K562 (cell line): ENCODE results near the gene KCNK2. TPM values are rescaled to one million over a fixed set of nuclear protein-coding genes. Genes with fewer than 3 reads are reported as not detected.

ENCODE experiments used
- ATAC-seq: fragments of 200-7000 bp; cut with Tn5 transposase; 3 replicates; pipeline ENCODE4 v1.9.1; 2020; ENCODE audit warnings: moderate library complexity
- BruUV-seq: library from RNA; stranded (reverse); fragments of 400-500 nt; replicated peaks from 2 replicates; lab custom pipeline; 2021; lab: Mats Ljungman, UMichigan
- CTCF ChIA-PET: fragments of 300-600 bp; formaldehyde crosslinking; extraction: SDS; loops from one replicate; lab custom pipeline; 2021; ENCODE audit warnings: low intra/inter-chr PET ratio; lab: Yijun Ruan, JAX
- POLR2A ChIA-PET: fragments of 300-600, 350-650 bp; sonication (Branson Sonifier 250); formaldehyde crosslinking; extraction: SDS; loops from one replicate; lab custom pipeline; 2021; ENCODE audit warnings: antibody characterized with exemption, inconsistent platforms; lab: Yijun Ruan, JAX
- DNase-seq, 4 experiments: peaks; one replicate each; pipeline versions ENCODE4 v3.0.0 to v3.0.0-alpha.2; 2011 to 2018; ENCODE audit warnings: low spot score in 3 of 4, mixed read lengths in 3 of 4; ENCODE audit errors: extremely low read depth in 1 of 4
- FAIRE-seq: peaks from 2 replicates; lab custom pipeline; 2011; peaks lifted over from hg19 to GRCh38; lab: Jason Lieb, UNC
- H2AFZ ChIP-seq: 2 replicates; pipeline ENCODE4 v1.6.0; 2011; ENCODE audit warnings: low read depth, low read length, control low read depth, inconsistent platforms
- H3K27ac ChIP-seq: fragments of 200-600 bp; 3 replicates; pipeline ENCODE4 v1.8.0; 2011; ENCODE audit warnings: low read depth, mild to moderate bottlenecking, control low read depth, inconsistent platforms, low read length, moderate library complexity, mixed read lengths; ENCODE audit errors: extremely low read depth
- H3K27me3 ChIP-seq, 2 experiments: fragments of 300-600 bp in 1 of 2; 2 replicates in 1 of 2; 3 replicates in 1 of 2; pipeline versions ENCODE4 v1.6.0 to v1.8.0; 2011; ENCODE audit warnings: inconsistent platforms in 2 of 2, low read length in 2 of 2, mild to moderate bottlenecking in 1 of 2, mixed read lengths in 1 of 2, moderate library complexity in 1 of 2; ENCODE audit not compliant: control insufficient read depth in 2 of 2, insufficient read depth in 2 of 2
- H3K36me3 ChIP-seq: fragments of 300-600 bp; 3 replicates; pipeline ENCODE4 v1.8.0; 2011; ENCODE audit warnings: mild to moderate bottlenecking, low read length, inconsistent platforms; ENCODE audit not compliant: control insufficient read depth, insufficient read depth
- H3K4me1 ChIP-seq, 2 experiments: fragments of 200-600 bp in 1 of 2; replicated peaks in 1 of 2; 2 replicates in 1 of 2; 3 replicates in 1 of 2; pipeline versions ENCODE4 v1.5.1 to v1.8.0; 2011; ENCODE audit warnings: inconsistent platforms in 2 of 2, low read length in 2 of 2, mild to moderate bottlenecking in 1 of 2, mixed read lengths in 1 of 2, moderate library complexity in 1 of 2; ENCODE audit not compliant: control insufficient read depth in 2 of 2, insufficient read depth in 2 of 2
- H3K4me2 ChIP-seq: 2 replicates; pipeline ENCODE4 v1.6.1; 2011; ENCODE audit warnings: low read length, control low read depth, inconsistent platforms, mixed read lengths; ENCODE audit not compliant: insufficient read depth
- H3K4me3 ChIP-seq: fragments of 200-600 bp; sonication (generic), shearing (Covaris generic); 2 replicates; pipeline ENCODE4 v1.5.1; 2016; ENCODE audit warnings: control low read depth, inconsistent platforms
- H3K79me2 ChIP-seq: fragments of 200-600 bp; 3 replicates; pipeline ENCODE4 v1.8.0; 2011; ENCODE audit warnings: low read length, inconsistent platforms; ENCODE audit not compliant: control insufficient read depth, insufficient read depth
- H3K9ac ChIP-seq, 2 experiments: 2 replicates each; pipeline versions ENCODE4 v1.6.0 to v1.6.1; 2011; ENCODE audit warnings: low read depth in 2 of 2, low read length in 2 of 2, control low read depth in 1 of 2, inconsistent platforms in 1 of 2, mild to moderate bottlenecking in 1 of 2, mixed read lengths in 1 of 2; ENCODE audit not compliant: insufficient read depth in 1 of 2
- H3K9me1 ChIP-seq: one replicate; pipeline ENCODE4 v1.6.0; 2011; ENCODE audit warnings: inconsistent platforms, mild to moderate bottlenecking, low read length, moderate library complexity; ENCODE audit not compliant: control insufficient read depth, insufficient read depth
- H3K9me3 ChIP-seq: replicated peaks from 2 replicates; pipeline ENCODE4 v1.5.1; 2011; ENCODE audit warnings: low read depth, low read length, inconsistent platforms; ENCODE audit not compliant: control insufficient read depth, insufficient read depth
- H4K20me1 ChIP-seq: replicated peaks from 2 replicates; pipeline ENCODE4 v1.6.1; 2011; ENCODE audit warnings: low read length, inconsistent platforms, mixed read lengths; ENCODE audit not compliant: control insufficient read depth, insufficient read depth
- PHB ChIP-seq: fragments of 250-450 bp; sonication (Bioruptor Pico); IDR thresholded peaks from 2 replicates; pipeline ENCODE4 v1.5.0; 2021
- TFAP4 ChIP-seq: sonication (generic); formaldehyde crosslinking; IDR thresholded peaks from 2 replicates; pipeline ENCODE4 v1.8.0; 2022; ENCODE audit warnings: missing genetic modification reagents, mild to moderate bottlenecking, moderate library complexity, borderline replicate concordance
- ZNF408 ChIP-seq: fragments of 250-450 bp; sonication (Bioruptor Pico); IDR thresholded peaks from 2 replicates; pipeline ENCODE4 v1.4.0; 2020; ENCODE audit warnings: low read depth, mild to moderate bottlenecking, moderate library complexity
- ZNF551 ChIP-seq: fragments of 250-450 bp; sonication (Bioruptor Pico); IDR thresholded peaks from 2 replicates; pipeline ENCODE4 v1.5.0; 2021; ENCODE audit warnings: mild to moderate bottlenecking, moderate library complexity
- ZNF696 ChIP-seq: fragments of 250-450 bp; sonication (Bioruptor Pico); conservative IDR thresholded peaks from 2 replicates; pipeline ENCODE4 v1.4.0; 2020; ENCODE audit warnings: mild to moderate bottlenecking, moderate library complexity
- whole genome bisulfite sequencing: fragments of 100-300 bp; shearing (Covaris generic); methylation state at CpG from one replicate; pipeline ENCODE4 v1.1.6; 2016; ENCODE audit warnings: low coverage, mixed read lengths; ENCODE audit not compliant: insufficient coverage; ENCODE audit errors: missing lambda C conversion rate; 5-methylcytosine and 5-hydroxymethylcytosine counted together
- in situ Hi-C: fragments of 300-500 bp; cut with MboI; formaldehyde crosslinking; loops from 4 replicates; pipeline ENCODE4 v1.15.0; 2018; ENCODE audit warnings: inconsistent platforms, mixed read lengths
- intact Hi-C: fragments of 100-400 bp; cut with micrococcal nuclease; formaldehyde crosslinking; loops from 2 replicates; pipeline ENCODE4 v1.14.2; 2022
- polyA plus RNA-seq, 8 experiments: library from polyadenylated mRNA; depleted of rRNA in 4 of 8; stranded (reverse) in 5 of 8; unstranded in 3 of 8; fragments of >200 nt; fragmentation: Nextera tagmentation in 2 of 8; fragmentation: Illumina TruSeq in 1 of 8; extraction: Ambion mirVana in 2 of 8; extraction: Trizol in 1 of 8; gene quantifications; 2 replicates each; pipeline versions ENCODE4 v1.2.1 to v1.2.3, GENCODE V29; 2011 to 2014; ENCODE audit warnings: inconsistent platforms in 1 of 8, missing spikeins in 1 of 8
- total RNA-seq, 7 experiments: library from RNA; depleted of rRNA in 6 of 7; stranded (reverse); fragments of >200 nt in 6 of 7; fragmentation: Illumina TruSeq in 2 of 7; extraction: Trizol in 2 of 7; gene quantifications; 2 replicates each; pipeline versions ENCODE4 v1.2.1 to v1.2.3, GENCODE V29; 2011 to 2021; ENCODE audit warnings: low replicate concordance in 1 of 7
- TF ChIP-seq, protein P1 (sequence below), 3 experiments: IDR thresholded peaks in 2 of 3; conservative IDR thresholded peaks in 1 of 3; 2 replicates each; pipeline ENCODE4 v1.5.1; 2011 to 2012; ENCODE audit warnings: low read length in 3 of 3, mild to moderate bottlenecking in 3 of 3, control low read depth in 2 of 3, improper control_type of control experiment in 1 of 3, inconsistent platforms in 1 of 3, low read depth in 1 of 3, mixed read lengths in 1 of 3, moderate library complexity in 1 of 3; ENCODE audit not compliant: insufficient read depth in 2 of 3

KCNK2 gene
- total and polyA plus RNA-seq, 9 of the 15 experiments (the other 6 are each of a cell fraction or from before 2014, with no cell fraction given): 0.04 to 0.13 (median 0.05) TPM; not detected in 3

GRCh38 chr1:215198021-215198420 lies 115.5 kb downstream of the KCNK2 start:
- H3K27me3 ChIP-seq: no peaks in the 10 kb centered on the region
- no peak overlapping the region for H2AFZ ChIP-seq
- H3K27ac ChIP-seq: no peak overlapping the region
- no peaks in the 10 kb centered on the region for H3K9me1 ChIP-seq
- POLR2A ChIA-PET: no interaction called here
- no peaks in the 10 kb centered on the region for H3K36me3 ChIP-seq
- no peaks in the 10 kb centered on the region for H3K4me1 ChIP-seq
- TF ChIP-seq ZNF696 (CRISPR knock-in tag): no peak
- no peak for TF ChIP-seq PHB (CRISPR knock-in tag)
- TF ChIP-seq, protein P1, sequence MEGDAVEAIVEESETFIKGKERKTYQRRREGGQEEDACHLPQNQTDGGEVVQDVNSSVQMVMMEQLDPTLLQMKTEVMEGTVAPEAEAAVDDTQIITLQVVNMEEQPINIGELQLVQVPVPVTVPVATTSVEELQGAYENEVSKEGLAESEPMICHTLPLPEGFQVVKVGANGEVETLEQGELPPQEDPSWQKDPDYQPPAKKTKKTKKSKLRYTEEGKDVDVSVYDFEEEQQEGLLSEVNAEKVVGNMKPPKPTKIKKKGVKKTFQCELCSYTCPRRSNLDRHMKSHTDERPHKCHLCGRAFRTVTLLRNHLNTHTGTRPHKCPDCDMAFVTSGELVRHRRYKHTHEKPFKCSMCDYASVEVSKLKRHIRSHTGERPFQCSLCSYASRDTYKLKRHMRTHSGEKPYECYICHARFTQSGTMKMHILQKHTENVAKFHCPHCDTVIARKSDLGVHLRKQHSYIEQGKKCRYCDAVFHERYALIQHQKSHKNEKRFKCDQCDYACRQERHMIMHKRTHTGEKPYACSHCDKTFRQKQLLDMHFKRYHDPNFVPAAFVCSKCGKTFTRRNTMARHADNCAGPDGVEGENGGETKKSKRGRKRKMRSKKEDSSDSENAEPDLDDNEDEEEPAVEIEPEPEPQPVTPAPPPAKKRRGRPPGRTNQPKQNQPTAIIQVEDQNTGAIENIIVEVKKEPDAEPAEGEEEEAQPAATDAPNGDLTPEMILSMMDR (IDR thresholded peaks at IDR 0.05 in 2 of 3, conservative IDR thresholded peaks at IDR 0.05 in 1 of 3; ENCODE audit: insufficient read depth in 2 of 3, low read depth in 1 of 3, low read length in 3 of 3): no peak
- TF ChIP-seq ZNF551: no peak
- TF ChIP-seq ZNF408: no peak
- no peak for TF ChIP-seq TFAP4
- CTCF ChIA-PET: no interaction called here
- ATAC-seq (no peak), FAIRE-seq (no peak), DNase-seq (no peak)
- no peak overlapping the region for H3K4me3 ChIP-seq
- no TSS peak for BruUV-seq
- H4K20me1 ChIP-seq: no peaks in the 10 kb centered on the region
- peaks cover 3% of the 10 kb centered on the region; the same call in 1 of the 2 replicates for H3K9me3 ChIP-seq
- intact Hi-C loops (no loop called here), in situ Hi-C loops (no loop called here)
- no peak overlapping the region for H3K9ac ChIP-seq
- no peak overlapping the region for H3K4me2 ChIP-seq
- no peaks in the 10 kb centered on the region for H3K79me2 ChIP-seq
- WGBS: 0% methylated on average over 1 of the region's 1 CpG
